ENCODE measurements around the gene TRAK1. TPM values are rescaled to one million over a fixed set of nuclear protein-coding genes. Genes with fewer than 3 reads are reported as not detected.
A peak's percentile ranks its signal among the peaks of the same experiment; 100 is the strongest.
"Not testable (repeated sequence)": the region's sequence is repeated elsewhere in the genome, so short reads cannot be mapped to it uniquely, and the experiment has no call there.

Gene TRAK1
- polyA plus RNA-seq, 3 donors from 2014 or later: 2.1 to 7.8 (median 4.4) TPM

GRCh38 chr3:42096796-42097565 lies 5.8 kb downstream of the TRAK1 start:
- Mint-ChIP-seq H3K36me3 (peaks cover 0 to 14% (median 10%) of the 10 kb centered on the region in 3 donors), H3K4me3 (no peak overlapping the region), H3K4me1 (peaks cover 11 to 20% of the 10 kb centered on the region in 2 donors), H3K27ac (no peak overlapping the region), H3K9me3 (no peaks in the 10 kb centered on the region), H3K27me3 (ENCODE audit: low read depth in 3 of 3) (peaks cover 0 to 5% (median 0%) of the 10 kb centered on the region in 3 donors)
- DNase-seq: no peak

GRCh38 chr3:42097566-42097946 lies 6.4 kb downstream of the TRAK1 start:
- H3K4me3 Mint-ChIP-seq: no peak overlapping the region
- no peaks in the 10 kb centered on the region for H3K9me3 Mint-ChIP-seq
- peaks cover 0 to 8% (median 4%) of the 10 kb centered on the region in 3 donors for H3K36me3 Mint-ChIP-seq
- H3K4me1 Mint-ChIP-seq: peaks cover 5 to 17% of the 10 kb centered on the region in 2 donors
- no peak overlapping the region for H3K27ac Mint-ChIP-seq
- no peak for DNase-seq
- H3K27me3 Mint-ChIP-seq (ENCODE audit: low read depth in 3 of 3): peaks cover 0 to 5% (median 0%) of the 10 kb centered on the region in 3 donors

- H3K4me1 Mint-ChIP-seq: peaks cover 3 to 17% of the 10 kb centered on the region in 2 donors
- H3K9me3 Mint-ChIP-seq: no peaks in the 10 kb centered on the region
- no peak for DNase-seq
- H3K27me3 Mint-ChIP-seq (ENCODE audit: low read depth in 3 of 3): peaks cover 0 to 5% (median 0%) of the 10 kb centered on the region in 3 donors
- peak overlapping the region in 1 of 6 donors; percentile 0 for H3K27ac Mint-ChIP-seq
- H3K36me3 Mint-ChIP-seq: peaks cover 0 to 4% (median 3%) of the 10 kb centered on the region in 3 donors
- no peak overlapping the region for H3K4me3 Mint-ChIP-seq
Measured at GRCh38 chr3:42098171-42098570, 7.0 kb downstream of the TRAK1 start.

GRCh38 chr3:42099020-42099765 lies 8.0 kb downstream of the TRAK1 start:
- peaks cover 0 to 4% (median 3%) of the 10 kb centered on the region in 3 donors for H3K36me3 Mint-ChIP-seq
- peaks cover 0 to 5% (median 0%) of the 10 kb centered on the region in 3 donors for H3K27me3 Mint-ChIP-seq (ENCODE audit: low read depth in 3 of 3)
- H3K4me3 Mint-ChIP-seq: no peak overlapping the region
- no peak overlapping the region for H3K27ac Mint-ChIP-seq
- peaks cover 2 to 16% of the 10 kb centered on the region in 2 donors for H3K4me1 Mint-ChIP-seq
- no peaks in the 10 kb centered on the region for H3K9me3 Mint-ChIP-seq
- no peak for DNase-seq

GRCh38 chr3:42101048-42101447 lies 9.9 kb downstream of the TRAK1 start:
- peaks cover 0 to 6% (median 5%) of the 10 kb centered on the region in 3 donors for H3K36me3 Mint-ChIP-seq
- no peak for DNase-seq
- peaks cover 2 to 16% of the 10 kb centered on the region in 2 donors for H3K4me1 Mint-ChIP-seq
- no peak overlapping the region for H3K27ac Mint-ChIP-seq
- no peaks in the 10 kb centered on the region for H3K9me3 Mint-ChIP-seq
- no peak overlapping the region for H3K4me3 Mint-ChIP-seq
- peaks cover 1 to 2% (median 2%) of the 10 kb centered on the region in 3 donors for H3K27me3 Mint-ChIP-seq (ENCODE audit: low read depth in 3 of 3)

GRCh38 chr3:42101481-42101880 lies 10.3 kb downstream of the TRAK1 start:
- no peak for DNase-seq
- Mint-ChIP-seq H3K36me3 (peaks cover 0 to 6% (median 5%) of the 10 kb centered on the region in 3 donors), H3K27ac (no peak overlapping the region), H3K4me1 (peaks cover 2 to 16% of the 10 kb centered on the region in 2 donors), H3K9me3 (no peaks in the 10 kb centered on the region), H3K4me3 (no peak overlapping the region), H3K27me3 (ENCODE audit: low read depth in 3 of 3) (peaks cover 1 to 2% (median 2%) of the 10 kb centered on the region in 3 donors)

GRCh38 chr3:42102571-42102970 lies 11.4 kb downstream of the TRAK1 start:
- Mint-ChIP-seq H3K36me3 (peaks cover 0 to 6% (median 5%) of the 10 kb centered on the region in 3 donors), H3K9me3 (no peaks in the 10 kb centered on the region), H3K4me3 (peak overlapping the region in 1 of 5 donors; percentile 23), H3K4me1 (peaks cover 2 to 16% of the 10 kb centered on the region in 2 donors), H3K27ac (peak overlapping the region in 1 of 6 donors; percentile 55), H3K27me3 (ENCODE audit: low read depth in 3 of 3) (peaks cover 1 to 2% (median 2%) of the 10 kb centered on the region in 3 donors)
- no peak for DNase-seq

- H3K36me3 Mint-ChIP-seq; H3K27me3 Mint-ChIP-seq (ENCODE audit: low read depth in 3 of 3): not testable (repeated sequence)
Measured at GRCh38 chr3:42103921-42104665, 12.9 kb downstream of the TRAK1 start.

GRCh38 chr3:42105994-42106393 lies 14.8 kb downstream of the TRAK1 start:
- not testable (repeated sequence) for H3K9me3 Mint-ChIP-seq; H3K4me3 Mint-ChIP-seq; H3K4me1 Mint-ChIP-seq; H3K27ac Mint-ChIP-seq; DNase-seq; H3K27me3 Mint-ChIP-seq (ENCODE audit: low read depth in 3 of 3); H3K36me3 Mint-ChIP-seq

More at GRCh38 chr3:42103921-42104665, 12.9 kb downstream of the TRAK1 start:
- H3K9me3 Mint-ChIP-seq, H3K27ac Mint-ChIP-seq, DNase-seq, H3K4me3 Mint-ChIP-seq: not testable (repeated sequence)
- H3K4me1 Mint-ChIP-seq: peaks cover 2 to 16% of the 10 kb centered on the region in 2 donors

GRCh38 chr3:42106646-42107045 lies 15.5 kb downstream of the TRAK1 start:
- Mint-ChIP-seq H3K4me3 (no peak overlapping the region), H3K9me3 (no peaks in the 10 kb centered on the region), H3K27me3 (ENCODE audit: low read depth in 3 of 3) (peaks cover 0 to 2% (median 2%) of the 10 kb centered on the region in 3 donors), H3K36me3 (peaks cover 0 to 6% (median 5%) of the 10 kb centered on the region in 3 donors), H3K4me1 (peaks cover 0 to 9% of the 10 kb centered on the region in 2 donors), H3K27ac (no peak overlapping the region)
- no peak for DNase-seq

GRCh38 chr3:42110631-42111030 lies 19.5 kb downstream of the TRAK1 start:
- H3K4me1 Mint-ChIP-seq: peaks cover 0 to 3% of the 10 kb centered on the region in 2 donors
- H3K27ac Mint-ChIP-seq: no peak overlapping the region
- no peak overlapping the region for H3K4me3 Mint-ChIP-seq

GRCh38 chr3:42114130-42114725 lies 23.1 kb downstream of the TRAK1 start:
- Mint-ChIP-seq H3K4me3 (no peak overlapping the region), H3K36me3 (peaks cover 0 to 8% (median 0%) of the 10 kb centered on the region in 3 donors), H3K27ac (no peak overlapping the region), H3K27me3 (ENCODE audit: low read depth in 3 of 3) (no peaks in the 10 kb centered on the region), H3K4me1 (peaks cover 5 to 14% of the 10 kb centered on the region in 2 donors), H3K9me3 (no peaks in the 10 kb centered on the region)
- no peak for DNase-seq

More at GRCh38 chr3:42110631-42111030, 19.5 kb downstream of the TRAK1 start:
- Mint-ChIP-seq H3K27me3 (ENCODE audit: low read depth in 3 of 3) (no peaks in the 10 kb centered on the region), H3K36me3 (peaks cover 0 to 5% (median 0%) of the 10 kb centered on the region in 3 donors), H3K9me3 (no peaks in the 10 kb centered on the region)
- DNase-seq: no peak

GRCh38 chr3:42115215-42115614 lies 24.1 kb downstream of the TRAK1 start:
- peaks cover 6 to 24% of the 10 kb centered on the region in 2 donors for H3K4me1 Mint-ChIP-seq
- no peak overlapping the region for H3K4me3 Mint-ChIP-seq

More at GRCh38 chr3:42115215-42115614, 24.1 kb downstream of the TRAK1 start:
- Mint-ChIP-seq H3K9me3 (no peaks in the 10 kb centered on the region), H3K27me3 (ENCODE audit: low read depth in 3 of 3) (no peaks in the 10 kb centered on the region), H3K27ac (no peak overlapping the region), H3K36me3 (peaks cover 0 to 8% (median 0%) of the 10 kb centered on the region in 3 donors)
- DNase-seq: no peak

Measured in immature natural killer cell (primary cell).